Measurements from ENCODE around the gene GNB3. TPM values are rescaled to one million over a fixed set of nuclear protein-coding genes. Genes with fewer than 3 reads are reported as not detected.

The GNB3 gene
- total RNA-seq, 1 donor from 2014 or later = 1.2 TPM

DNA sequence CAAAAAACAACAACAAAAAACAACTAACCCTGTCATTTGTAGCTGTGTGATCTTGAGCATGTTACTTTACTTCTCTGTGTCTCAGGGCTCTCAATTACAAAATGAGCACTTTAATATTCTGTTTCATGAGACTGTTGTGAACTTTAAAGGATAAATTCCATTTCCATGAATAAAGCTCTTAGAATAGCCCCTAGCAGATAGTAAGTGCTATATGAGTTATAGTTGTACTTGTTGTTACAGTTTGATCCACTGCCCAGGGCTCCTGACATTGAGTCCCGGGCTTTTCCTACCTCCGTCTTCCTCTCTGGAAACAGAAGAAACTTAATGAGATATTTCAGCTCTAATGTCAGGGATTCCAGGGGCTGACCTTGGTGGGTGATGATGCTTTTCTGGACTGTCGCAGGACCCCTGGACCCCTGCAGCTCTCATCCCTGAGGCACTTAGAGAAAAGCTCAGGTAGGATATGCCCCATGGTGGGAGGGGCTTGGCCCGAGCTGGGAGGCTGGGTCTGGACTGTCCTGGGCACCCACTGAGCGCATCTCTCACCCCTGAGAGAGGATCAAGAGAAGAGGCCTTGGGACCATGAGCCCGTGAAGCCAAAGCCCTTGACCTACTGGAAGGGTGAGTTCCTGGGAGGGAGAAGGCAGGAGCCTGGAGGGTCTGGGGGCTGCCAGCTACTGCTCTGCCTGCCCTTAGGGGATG lies 7.4 kb upstream of the GNB3 start:
- Mint-ChIP-seq H3K9me3 (no peaks in the 10 kb centered on the region), H3K4me1 (ENCODE audit: low read depth) (peaks cover 15% of the 10 kb centered on the region), H3K36me3 (ENCODE audit: low read depth) (no peaks in the 10 kb centered on the region), H3K4me3 (ENCODE audit: low read depth) (no peak overlapping the region), H3K27ac (no peak overlapping the region), H3K27me3 (ENCODE audit: low read depth) (peaks cover 19% of the 10 kb centered on the region)
- intact Hi-C loops (cut with micrococcal nuclease) = no loop called here
- DNase-seq (ENCODE audit: low spot score) = no peak

DNA sequence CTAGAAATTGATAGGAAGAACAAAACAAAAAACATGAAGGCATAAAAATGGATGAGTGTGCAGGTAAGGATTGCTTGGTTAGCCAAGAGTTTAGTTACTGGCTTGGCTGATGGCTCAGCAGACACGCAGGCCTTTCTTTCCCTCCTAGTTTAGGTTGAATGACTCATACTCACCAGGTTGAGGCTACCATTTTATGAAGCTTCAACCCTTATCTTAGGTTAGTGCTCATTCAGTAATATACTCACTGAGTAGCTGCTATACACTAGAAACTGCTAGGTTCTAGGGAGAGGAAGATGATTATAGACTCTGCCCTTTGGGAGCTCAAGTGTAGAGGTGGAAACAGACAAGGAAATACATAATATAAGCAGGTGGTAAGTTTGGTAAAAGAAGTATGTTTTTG lies 6.5 kb upstream of the GNB3 start:
- Mint-ChIP-seq H3K4me3 (ENCODE audit: low read depth) (no peak overlapping the region), H3K27me3 (ENCODE audit: low read depth) (peaks cover 14% of the 10 kb centered on the region), H3K9me3 (no peaks in the 10 kb centered on the region), H3K27ac (no peak overlapping the region), H3K36me3 (ENCODE audit: low read depth) (no peaks in the 10 kb centered on the region), H3K4me1 (ENCODE audit: low read depth) (peaks cover 10% of the 10 kb centered on the region)
- no peak for DNase-seq (ENCODE audit: low spot score)
- intact Hi-C loops (cut with micrococcal nuclease) = no loop called here

DNA sequence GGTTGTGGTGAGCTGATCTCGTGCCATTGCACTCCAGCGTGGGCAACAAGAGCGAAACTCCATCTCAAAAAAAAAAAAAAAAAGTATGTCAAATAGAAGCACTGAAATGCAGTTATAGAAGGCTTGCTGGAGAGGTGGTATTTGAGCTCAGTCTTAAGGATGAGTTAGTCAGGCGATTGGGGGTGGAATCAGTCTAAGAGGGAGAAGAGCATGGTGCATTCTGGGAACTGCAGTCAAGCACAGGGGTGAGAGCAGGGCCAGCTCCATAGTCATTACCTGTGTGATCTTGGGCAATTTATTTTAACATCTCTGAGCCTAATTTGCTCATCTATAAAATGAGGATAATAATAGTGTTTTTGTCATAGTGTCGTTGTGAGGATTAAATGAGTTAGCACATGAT lies 5.9 kb upstream of the GNB3 start:
- Mint-ChIP-seq H3K27ac (no peak overlapping the region), H3K4me1 (ENCODE audit: low read depth) (peaks cover 6% of the 10 kb centered on the region), H3K27me3 (ENCODE audit: low read depth) (peaks cover 14% of the 10 kb centered on the region), H3K36me3 (ENCODE audit: low read depth) (no peaks in the 10 kb centered on the region), H3K9me3 (no peaks in the 10 kb centered on the region), H3K4me3 (ENCODE audit: low read depth) (no peak overlapping the region)
- DNase-seq (ENCODE audit: low spot score) = no peak
- intact Hi-C loops (cut with micrococcal nuclease) = no loop called here

DNA sequence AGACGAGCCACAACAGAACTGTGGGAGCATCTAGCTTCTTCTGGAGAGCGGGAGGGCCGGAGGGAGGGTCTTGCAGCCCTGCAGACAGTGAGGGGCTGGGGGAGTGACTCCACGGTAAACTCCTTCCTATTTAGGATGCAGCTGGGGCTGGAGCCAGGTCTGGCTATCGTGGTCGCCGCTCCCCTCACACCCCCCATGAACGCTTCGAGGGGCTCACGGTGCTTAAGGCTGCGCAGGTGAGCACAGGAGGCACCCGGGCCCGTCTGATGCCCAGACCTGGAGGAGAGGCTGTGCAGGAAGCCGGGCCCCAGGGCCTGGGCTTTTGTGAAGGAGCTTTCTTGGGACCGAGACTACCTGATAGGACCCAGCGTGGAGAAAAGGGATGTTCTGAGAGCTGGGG lies 3.9 kb upstream of the GNB3 start:
- DNase-seq (ENCODE audit: low spot score) = no peak
- no peak overlapping the region for H3K27ac Mint-ChIP-seq
- no peak overlapping the region for H3K4me3 Mint-ChIP-seq (ENCODE audit: low read depth)
- no peaks in the 10 kb centered on the region for H3K36me3 Mint-ChIP-seq (ENCODE audit: low read depth)
- no peaks in the 10 kb centered on the region for H3K9me3 Mint-ChIP-seq
- intact Hi-C loops (cut with micrococcal nuclease) = no loop called here
- H3K4me1 Mint-ChIP-seq (ENCODE audit: low read depth) = peaks cover 6% of the 10 kb centered on the region
- H3K27me3 Mint-ChIP-seq (ENCODE audit: low read depth) = peaks cover under 1% of the 10 kb centered on the region

DNA sequence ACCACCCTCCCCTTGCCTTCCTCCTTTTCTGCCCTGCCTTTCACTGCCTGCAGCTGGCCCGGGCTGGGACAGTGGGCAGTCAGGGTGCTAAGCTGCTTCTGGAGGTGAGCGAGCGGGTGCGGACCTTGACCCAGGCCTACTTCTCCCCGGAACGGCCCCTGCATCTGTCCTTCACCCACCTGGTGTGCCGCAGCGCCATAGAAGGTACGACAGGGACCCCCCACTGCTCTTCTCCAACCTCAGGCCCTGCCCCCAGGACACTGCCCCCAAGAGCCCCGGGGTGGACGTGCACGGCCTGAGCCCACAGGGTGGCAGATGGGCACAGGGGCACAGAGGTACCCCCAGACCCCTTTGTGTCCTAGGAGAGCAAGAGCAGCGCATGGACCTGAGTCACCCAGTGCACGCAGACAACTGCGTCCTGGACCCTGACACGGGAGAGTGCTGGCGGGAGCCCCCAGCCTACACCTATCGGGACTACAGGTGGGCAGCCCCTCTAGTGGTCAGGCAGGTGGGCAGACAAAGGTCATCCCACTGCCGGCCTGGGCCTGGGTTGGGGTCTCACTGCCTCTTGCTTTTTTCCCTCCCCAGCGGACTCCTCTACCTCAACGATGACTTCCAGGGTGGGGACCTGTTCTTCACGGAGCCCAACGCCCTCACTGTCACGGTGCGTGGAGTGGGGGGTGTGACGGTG lies 3.2 kb upstream of the GNB3 start:
- Mint-ChIP-seq H3K27ac (no peak overlapping the region), H3K36me3 (ENCODE audit: low read depth) (no peaks in the 10 kb centered on the region), H3K4me1 (ENCODE audit: low read depth) (peaks cover 6% of the 10 kb centered on the region), H3K27me3 (ENCODE audit: low read depth) (no peaks in the 10 kb centered on the region), H3K9me3 (no peaks in the 10 kb centered on the region), H3K4me3 (ENCODE audit: low read depth) (no peak overlapping the region)
- DNase-seq (ENCODE audit: low spot score) = no peak
- intact Hi-C loops (cut with micrococcal nuclease) = no loop called here

DNA sequence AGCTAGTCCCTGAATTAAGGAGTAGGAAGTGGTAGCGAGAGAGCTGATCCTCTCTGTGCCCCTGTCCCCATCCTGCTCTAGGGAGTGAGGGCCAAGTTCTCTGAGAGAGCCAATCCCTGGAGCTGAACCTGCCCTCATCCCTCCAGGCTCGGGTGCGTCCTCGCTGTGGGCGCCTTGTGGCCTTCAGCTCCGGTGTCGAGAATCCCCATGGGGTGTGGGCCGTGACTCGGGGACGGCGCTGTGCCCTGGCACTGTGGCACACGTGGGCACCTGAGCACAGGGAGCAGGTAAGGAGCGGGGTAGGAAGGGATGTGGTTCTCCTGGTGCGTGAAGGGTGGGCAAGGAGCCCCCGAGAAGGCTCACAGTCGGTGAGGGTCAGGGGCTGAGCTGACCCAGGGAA lies 1.9 kb upstream of the GNB3 start:
- H3K9me3 Mint-ChIP-seq = no peaks in the 10 kb centered on the region
- H3K4me1 Mint-ChIP-seq (ENCODE audit: low read depth) = peaks cover 6% of the 10 kb centered on the region
- intact Hi-C loops (cut with micrococcal nuclease) = no loop called here
- H3K36me3 Mint-ChIP-seq (ENCODE audit: low read depth) = no peaks in the 10 kb centered on the region
- DNase-seq (ENCODE audit: low spot score) = no peak
- H3K27me3 Mint-ChIP-seq (ENCODE audit: low read depth) = no peaks in the 10 kb centered on the region
- no peak overlapping the region for H3K27ac Mint-ChIP-seq
- H3K4me3 Mint-ChIP-seq (ENCODE audit: low read depth) = no peak overlapping the region

DNA sequence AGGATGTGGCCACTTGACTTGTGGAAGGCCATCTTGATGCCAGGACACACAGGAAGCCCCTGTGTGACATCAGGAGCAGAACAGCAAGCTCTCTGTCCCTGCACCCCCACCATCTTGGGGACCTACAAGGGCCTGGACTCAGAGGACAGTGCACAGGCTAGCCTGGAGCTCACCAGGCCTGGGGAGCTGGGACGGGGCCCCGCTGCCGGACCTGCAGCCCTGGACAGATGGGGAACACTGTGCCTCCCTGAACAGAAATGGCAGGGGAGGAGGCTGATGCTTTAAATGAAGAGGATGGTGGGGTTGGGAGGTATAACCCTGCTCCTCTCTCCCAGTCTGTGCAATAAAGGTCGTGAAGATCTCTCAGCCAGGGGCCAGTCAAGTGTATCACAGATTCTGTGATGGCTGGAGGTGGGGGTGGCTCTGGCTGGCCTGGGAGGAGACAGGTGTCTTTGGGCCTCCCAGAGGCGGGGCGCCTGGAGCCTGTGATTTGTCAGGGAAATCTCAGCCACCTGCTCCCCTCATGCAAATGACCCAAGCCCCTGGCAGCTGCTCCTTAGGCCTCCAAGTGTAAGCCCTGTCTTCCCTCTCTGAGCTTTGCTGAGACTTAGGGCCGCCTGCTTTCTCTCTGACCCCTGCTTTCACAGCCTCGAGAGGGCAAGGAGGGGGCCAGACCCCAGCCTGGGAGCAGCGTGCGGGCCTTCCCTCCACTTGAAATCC lies 1.1 kb upstream of the GNB3 start:
- no peak for DNase-seq (ENCODE audit: low spot score)
- intact Hi-C loops (cut with micrococcal nuclease) = no loop called here

DNA sequence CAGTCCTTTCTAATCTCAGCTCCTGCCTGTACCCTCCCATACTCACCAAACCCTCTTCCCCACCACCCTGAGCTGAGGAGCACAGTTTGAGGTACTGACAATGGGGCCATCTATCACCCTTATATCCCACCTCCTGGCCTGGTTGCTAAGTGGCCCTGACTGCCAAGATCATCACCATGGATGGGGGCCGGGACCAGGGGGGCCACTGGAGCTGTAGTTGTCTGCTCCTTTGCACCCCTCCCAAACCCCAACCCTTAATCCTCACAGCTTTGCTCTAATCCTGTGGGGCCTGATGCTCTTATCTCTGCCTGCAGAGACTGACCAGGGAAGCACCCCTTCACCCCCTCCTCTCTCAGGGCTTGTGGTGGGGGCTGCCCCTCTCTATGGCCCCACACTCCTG lies 395 bp upstream of the GNB3 start:
- Mint-ChIP-seq H3K27me3 (ENCODE audit: low read depth) (no peaks in the 10 kb centered on the region), H3K4me3 (ENCODE audit: low read depth) (no peak overlapping the region), H3K4me1 (ENCODE audit: low read depth) (peaks cover 2% of the 10 kb centered on the region), H3K27ac (no peak overlapping the region), H3K9me3 (no peaks in the 10 kb centered on the region), H3K36me3 (ENCODE audit: low read depth) (no peaks in the 10 kb centered on the region)
- DNase-seq (ENCODE audit: low spot score) = no peak
- intact Hi-C loops (cut with micrococcal nuclease) = no loop called here

More for the DNA sequence above, 1.1 kb upstream of the GNB3 start:
- H3K27me3 Mint-ChIP-seq (ENCODE audit: low read depth) = no peaks in the 10 kb centered on the region
- H3K9me3 Mint-ChIP-seq = no peaks in the 10 kb centered on the region
- no peak overlapping the region for H3K27ac Mint-ChIP-seq
- H3K36me3 Mint-ChIP-seq (ENCODE audit: low read depth) = no peaks in the 10 kb centered on the region
- no peak overlapping the region for H3K4me3 Mint-ChIP-seq (ENCODE audit: low read depth)
- H3K4me1 Mint-ChIP-seq (ENCODE audit: low read depth) = peaks cover 2% of the 10 kb centered on the region

DNA sequence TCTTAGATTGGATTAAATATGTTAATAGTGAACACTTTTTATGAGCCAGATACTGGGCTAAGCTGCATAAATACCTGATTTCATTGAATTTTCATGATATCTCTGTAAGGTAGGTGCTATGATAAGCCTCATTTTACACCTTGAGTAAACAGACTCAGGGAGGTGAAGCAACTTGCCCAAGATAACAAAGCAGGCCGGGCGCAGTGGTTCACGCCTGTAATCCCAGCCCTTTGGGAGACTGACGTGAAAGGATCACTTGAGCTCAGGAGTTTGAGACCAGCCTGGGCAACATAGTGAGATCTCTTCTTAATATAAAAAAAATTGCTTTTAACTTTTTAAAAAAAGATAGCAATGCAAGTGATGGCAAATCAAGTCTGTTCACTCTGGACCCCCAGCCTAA lies 1.4 kb downstream of the GNB3 start:
- H3K36me3 Mint-ChIP-seq (ENCODE audit: low read depth) = peaks cover 7% of the 10 kb centered on the region
- DNase-seq (ENCODE audit: low spot score) = no peak
- no peak overlapping the region for H3K27ac Mint-ChIP-seq

DNA sequence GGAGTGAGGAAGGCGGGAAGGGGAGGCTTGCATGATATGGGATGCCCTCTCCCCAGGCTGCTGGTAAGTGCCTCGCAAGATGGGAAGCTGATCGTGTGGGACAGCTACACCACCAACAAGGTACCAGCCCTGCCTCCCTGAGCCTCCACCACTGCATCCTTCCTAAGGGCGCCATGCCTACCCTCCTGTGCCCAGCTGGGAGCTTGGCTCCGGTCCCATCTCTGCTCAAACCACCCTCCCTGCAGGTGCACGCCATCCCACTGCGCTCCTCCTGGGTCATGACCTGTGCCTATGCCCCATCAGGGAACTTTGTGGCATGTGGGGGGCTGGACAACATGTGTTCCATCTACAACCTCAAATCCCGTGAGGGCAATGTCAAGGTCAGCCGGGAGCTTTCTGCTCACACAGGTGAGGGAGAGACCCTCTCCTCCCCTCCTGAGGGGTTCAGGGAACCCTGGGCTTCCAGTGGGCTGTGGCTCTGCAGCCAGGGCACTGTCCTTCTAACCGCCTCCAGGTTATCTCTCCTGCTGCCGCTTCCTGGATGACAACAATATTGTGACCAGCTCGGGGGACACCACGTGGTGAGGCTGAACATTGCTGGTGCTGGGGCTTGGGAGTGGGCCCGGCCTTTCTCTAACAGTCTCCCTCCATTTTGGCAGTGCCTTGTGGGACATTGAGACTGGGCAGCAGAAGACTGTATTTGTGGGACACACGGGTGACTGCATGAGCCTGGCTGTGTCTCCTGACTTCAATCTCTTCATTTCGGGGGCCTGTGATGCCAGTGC lies 2.6 kb downstream of the GNB3 start:
- H3K27ac Mint-ChIP-seq = no peak overlapping the region
- no peak for DNase-seq (ENCODE audit: low spot score)
- H3K4me3 Mint-ChIP-seq (ENCODE audit: low read depth) = no peak overlapping the region
- peaks cover 5% of the 10 kb centered on the region for H3K4me1 Mint-ChIP-seq (ENCODE audit: low read depth)
- peaks cover 16% of the 10 kb centered on the region for H3K36me3 Mint-ChIP-seq (ENCODE audit: low read depth)
- H3K9me3 Mint-ChIP-seq = no peaks in the 10 kb centered on the region
- intact Hi-C loops (cut with micrococcal nuclease) = no loop called here
- no peaks in the 10 kb centered on the region for H3K27me3 Mint-ChIP-seq (ENCODE audit: low read depth)

More for the DNA sequence above, 1.4 kb downstream of the GNB3 start:
- Mint-ChIP-seq H3K27me3 (ENCODE audit: low read depth) (no peaks in the 10 kb centered on the region), H3K9me3 (no peaks in the 10 kb centered on the region), H3K4me1 (ENCODE audit: low read depth) (no peaks in the 10 kb centered on the region), H3K4me3 (ENCODE audit: low read depth) (no peak overlapping the region)
- intact Hi-C loops (cut with micrococcal nuclease) = no loop called here

DNA sequence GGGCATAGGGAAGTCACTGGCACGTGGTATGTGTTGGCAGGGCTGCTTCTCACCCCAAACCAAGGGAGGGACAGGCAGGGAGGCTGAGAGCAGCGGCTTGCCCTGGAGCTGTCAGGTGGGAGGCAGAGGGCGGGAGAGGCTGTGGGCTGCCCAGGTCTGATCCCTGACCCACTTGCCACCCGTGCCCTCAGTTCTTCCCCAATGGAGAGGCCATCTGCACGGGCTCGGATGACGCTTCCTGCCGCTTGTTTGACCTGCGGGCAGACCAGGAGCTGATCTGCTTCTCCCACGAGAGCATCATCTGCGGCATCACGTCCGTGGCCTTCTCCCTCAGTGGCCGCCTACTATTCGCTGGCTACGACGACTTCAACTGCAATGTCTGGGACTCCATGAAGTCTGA lies 4.7 kb downstream of the GNB3 start:
- Mint-ChIP-seq H3K4me3 (ENCODE audit: low read depth) (no peak overlapping the region), H3K4me1 (ENCODE audit: low read depth) (peaks cover 18% of the 10 kb centered on the region), H3K36me3 (ENCODE audit: low read depth) (peaks cover 28% of the 10 kb centered on the region), H3K27me3 (ENCODE audit: low read depth) (no peaks in the 10 kb centered on the region), H3K27ac (no peak overlapping the region), H3K9me3 (no peaks in the 10 kb centered on the region)
- intact Hi-C loops (cut with micrococcal nuclease) = no loop called here
- DNase-seq (ENCODE audit: low spot score) = no peak

DNA sequence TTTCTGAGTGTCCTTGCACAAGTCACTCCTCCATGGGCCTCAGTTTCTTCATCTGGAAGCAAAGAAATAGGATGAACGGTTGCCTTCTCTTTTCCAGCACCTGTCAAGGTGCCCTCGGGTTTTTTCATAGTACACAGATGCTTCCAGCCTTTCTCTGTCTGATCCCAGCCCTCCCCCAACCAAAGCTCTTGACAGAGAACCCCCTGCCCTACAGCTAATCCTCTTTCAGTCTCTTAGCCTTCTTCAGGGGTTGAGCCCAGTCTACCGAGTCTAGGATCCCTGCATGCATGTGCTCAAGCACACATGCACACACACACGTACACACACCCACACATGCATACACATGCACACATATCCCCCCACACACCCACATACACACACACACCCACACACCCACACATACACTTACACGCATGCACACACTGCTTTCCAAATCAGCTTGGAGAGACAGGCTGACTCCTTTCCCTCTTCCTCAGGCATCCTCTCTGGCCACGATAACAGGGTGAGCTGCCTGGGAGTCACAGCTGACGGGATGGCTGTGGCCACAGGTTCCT lies 5.7 kb downstream of the GNB3 start:
- H3K9me3 Mint-ChIP-seq = no peaks in the 10 kb centered on the region
- H3K27ac Mint-ChIP-seq = no peak overlapping the region
- H3K36me3 Mint-ChIP-seq (ENCODE audit: low read depth) = peaks cover 34% of the 10 kb centered on the region
- H3K4me1 Mint-ChIP-seq (ENCODE audit: low read depth) = peaks cover 21% of the 10 kb centered on the region
- intact Hi-C loops (cut with micrococcal nuclease) = no loop called here
- no peak for DNase-seq (ENCODE audit: low spot score)
- no peaks in the 10 kb centered on the region for H3K27me3 Mint-ChIP-seq (ENCODE audit: low read depth)
- no peak overlapping the region for H3K4me3 Mint-ChIP-seq (ENCODE audit: low read depth)

Data from activated T-helper 2 cell treated with anti-CD3 and anti-CD28 coated beads, Interferon-gamma antibody, Interleukin-2, Interleukin-4, amounts not matched to agents 10 μg/mL and 5 μg/mL and 100 μg/mL, durations not matched to agents 14 hours and 24 hours and 36 hours (primary cell).